ENCODE measurements around the gene EIF4H.

The EIF4H gene

GRCh38 chr7:74202841-74203556, 28.8 kb downstream of the EIF4H start:
- TF ChIP-seq POLR2AphosphoS5 (IDR thresholded peaks at IDR 0.05; ENCODE audit: low read depth, low read length) (no peak), FOXP2 (optimal IDR thresholded peaks at IDR 0.05; ENCODE audit: borderline replicate concordance, extremely low read depth, extremely low read length, insufficient read depth) (no peak), REST (IDR thresholded peaks at IDR 0.05; ENCODE audit: insufficient read depth in 1 of 2, low read depth in 2 of 2, low read length in 2 of 2) (no peak), SIN3A (IDR thresholded peaks at IDR 0.05; ENCODE audit: borderline replicate concordance, insufficient read depth, low read length) (no peak), TAF1 (IDR thresholded peaks at IDR 0.05; ENCODE audit: borderline replicate concordance, insufficient read depth, low read length) (no peak)

GRCh38 chr7:74203956-74204618, 29.9 kb downstream of the EIF4H start:
- TF ChIP-seq SIN3A (IDR thresholded peaks at IDR 0.05; ENCODE audit: borderline replicate concordance, insufficient read depth, low read length) (no peak), FOXP2 (optimal IDR thresholded peaks at IDR 0.05; ENCODE audit: borderline replicate concordance, extremely low read depth, extremely low read length, insufficient read depth) (no peak), REST (IDR thresholded peaks at IDR 0.05; ENCODE audit: insufficient read depth in 1 of 2, low read depth in 2 of 2, low read length in 2 of 2) (no peak), TAF1 (IDR thresholded peaks at IDR 0.05; ENCODE audit: borderline replicate concordance, insufficient read depth, low read length) (no peak), POLR2AphosphoS5 (IDR thresholded peaks at IDR 0.05; ENCODE audit: low read depth, low read length) (no peak)

- TF ChIP-seq REST (IDR thresholded peaks at IDR 0.05; ENCODE audit: insufficient read depth in 1 of 2, low read depth in 2 of 2, low read length in 2 of 2): no peak
- no peak for TF ChIP-seq TAF1 (IDR thresholded peaks at IDR 0.05; ENCODE audit: borderline replicate concordance, insufficient read depth, low read length)
- TF ChIP-seq POLR2AphosphoS5 (IDR thresholded peaks at IDR 0.05; ENCODE audit: low read depth, low read length): no peak
These were observed 32.5 kb downstream of the EIF4H start for GRCh38 chr7:74206589-74207120.

- TF ChIP-seq SIN3A (IDR thresholded peaks at IDR 0.05; ENCODE audit: borderline replicate concordance, insufficient read depth, low read length) (no peak), POLR2AphosphoS5 (IDR thresholded peaks at IDR 0.05; ENCODE audit: low read depth, low read length) (no peak), REST (IDR thresholded peaks at IDR 0.05; ENCODE audit: insufficient read depth in 1 of 2, low read depth in 2 of 2, low read length in 2 of 2) (no peak)
These were observed 33.4 kb downstream of the EIF4H start for GRCh38 chr7:74207586-74207985.

Measured in PFSK-1 (cell line).